Retina (tissue), 1 donor: ENCODE measurements around the gene CALML4.
A peak's percentile ranks its signal among the peaks of the same experiment; 100 is the strongest.
"Not testable (repeated sequence)": the region's sequence is repeated elsewhere in the genome, so short reads cannot be mapped to it uniquely, and the experiment has no call there.

Experiments
- DNase-seq: peaks from one replicate; pipeline ENCODE4 v3.0.0-alpha.2; 2016

Gene CALML4

GRCh38 chr15:68204776-68205557, at the start of gene CALML4:
CALML4 (minus strand) TSS chr15:68205332; CDS start chr15:68205247, 85 bp downstream.
- DNase-seq, result no peak

- peak; percentile 56 for DNase-seq
These were observed 47.9 kb upstream of the CALML4 start for GRCh38 chr15:68252925-68253534.

- DNase-seq, result no peak
These were observed 44.1 kb upstream of the CALML4 start for GRCh38 chr15:68249058-68249713.

GRCh38 chr15:68244235-68244634, 39.1 kb upstream of the CALML4 start:
- no peak for DNase-seq

- no peak for DNase-seq
These were observed 36.2 kb upstream of the CALML4 start for GRCh38 chr15:68241088-68241935.

- no peak for DNase-seq
These were observed 33.9 kb upstream of the CALML4 start for GRCh38 chr15:68239025-68239424.

- no peak for DNase-seq
These were observed 29.9 kb upstream of the CALML4 start for GRCh38 chr15:68235022-68235421.

GRCh38 chr15:68234520-68234919, 29.4 kb upstream of the CALML4 start:
- not testable (repeated sequence) for DNase-seq

GRCh38 chr15:68234060-68234459, 28.9 kb upstream of the CALML4 start:
- no peak for DNase-seq

- no peak for DNase-seq
These were observed 27.8 kb upstream of the CALML4 start for GRCh38 chr15:68232937-68233336.

- DNase-seq, result no peak
These were observed 27.3 kb upstream of the CALML4 start for GRCh38 chr15:68232449-68232848.

GRCh38 chr15:68231102-68231818, 26.1 kb upstream of the CALML4 start:
- peak; percentile 70 for DNase-seq

- DNase-seq, result no peak
These were observed 25.3 kb upstream of the CALML4 start for GRCh38 chr15:68230157-68231100.

- DNase-seq, result peak; percentile 87
These were observed 24.4 kb upstream of the CALML4 start, which contains the start of gene CLN6 for GRCh38 chr15:68229386-68230156. CLN6 (minus strand) TSS chr15:68229728; CDS start chr15:68229584, 144 bp downstream.

GRCh38 chr15:68228971-68229385, 23.8 kb upstream of the CALML4 start:
- no peak for DNase-seq

- no peak for DNase-seq
These were observed 23.2 kb upstream of the CALML4 start for GRCh38 chr15:68228143-68228970.

GRCh38 chr15:68227643-68228142, 22.6 kb upstream of the CALML4 start:
- no peak for DNase-seq

GRCh38 chr15:68225442-68225841, 20.3 kb upstream of the CALML4 start:
- not testable (repeated sequence) for DNase-seq
